ENCODE data around the gene DDA1. TPM values are rescaled to one million over a fixed set of nuclear protein-coding genes. Genes with fewer than 3 reads are reported as not detected.

Gene DDA1
- total RNA-seq = 29.8 and 36.2 TPM in 2 replicates

DNA sequence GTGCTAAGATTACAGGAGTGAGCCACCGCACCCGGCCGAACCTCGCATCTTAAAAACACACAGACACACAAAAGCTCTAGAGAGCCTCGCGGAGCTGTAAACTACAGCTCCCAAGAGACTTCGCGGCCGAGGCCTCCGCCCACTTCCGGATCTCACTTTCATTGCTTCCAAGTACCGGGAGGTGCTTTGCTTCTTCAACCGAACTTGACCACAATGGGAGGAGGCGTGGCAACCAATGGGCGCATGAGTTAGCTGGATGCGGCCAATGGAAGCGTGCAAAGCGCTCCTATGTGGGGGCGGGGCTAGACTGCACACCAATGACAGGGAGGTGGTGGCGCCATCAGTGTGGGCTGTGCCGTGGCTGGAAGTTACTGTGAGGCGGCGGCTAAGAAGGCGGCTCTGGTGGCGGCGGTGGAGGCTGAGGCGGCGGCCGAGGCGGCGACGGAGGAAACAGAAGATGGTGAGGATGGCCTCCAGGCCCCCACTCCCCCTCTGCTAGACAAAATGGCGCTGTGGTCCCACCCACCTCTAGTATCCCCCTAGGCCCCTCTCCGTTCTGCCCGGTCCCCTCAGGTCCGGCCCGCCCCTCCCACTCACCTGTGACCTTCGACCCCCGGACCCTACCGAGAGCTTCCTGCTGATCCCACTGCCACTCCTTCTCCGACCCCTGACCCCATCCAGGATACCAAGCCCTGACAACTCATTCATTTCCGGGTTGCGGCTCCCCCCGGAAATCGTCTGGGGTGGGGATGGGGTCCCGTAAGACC is at the start of gene DDA1:
Gene DDA1 (plus strand): TSS at position 366 of the 767 bp plus-strand sequence. CDS start 92 bp downstream, at position 458.

DNA sequence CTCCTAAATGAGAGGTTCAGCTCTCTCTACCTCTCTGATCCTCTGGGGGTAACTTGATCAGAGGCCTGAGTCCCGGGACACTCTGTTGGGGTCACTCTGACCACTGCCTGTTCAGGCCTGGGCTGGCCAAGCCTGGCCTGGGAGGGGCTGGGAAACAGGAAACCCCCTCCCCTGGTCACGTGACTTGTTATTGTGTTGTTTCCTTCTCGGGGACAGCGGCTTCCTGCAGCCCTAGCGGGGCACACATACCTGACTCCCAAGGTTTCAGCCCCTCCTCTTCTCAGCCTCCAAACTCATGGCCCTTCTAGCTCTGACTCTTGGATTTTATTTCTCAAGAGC is 44.8 kb upstream of the DDA1 start, which contains the start of gene USHBP1:
Gene USHBP1 (minus strand): TSS at position 105 of the 339 bp plus-strand sequence. CDS start 446 bp downstream, outside the sequence.

DNA sequence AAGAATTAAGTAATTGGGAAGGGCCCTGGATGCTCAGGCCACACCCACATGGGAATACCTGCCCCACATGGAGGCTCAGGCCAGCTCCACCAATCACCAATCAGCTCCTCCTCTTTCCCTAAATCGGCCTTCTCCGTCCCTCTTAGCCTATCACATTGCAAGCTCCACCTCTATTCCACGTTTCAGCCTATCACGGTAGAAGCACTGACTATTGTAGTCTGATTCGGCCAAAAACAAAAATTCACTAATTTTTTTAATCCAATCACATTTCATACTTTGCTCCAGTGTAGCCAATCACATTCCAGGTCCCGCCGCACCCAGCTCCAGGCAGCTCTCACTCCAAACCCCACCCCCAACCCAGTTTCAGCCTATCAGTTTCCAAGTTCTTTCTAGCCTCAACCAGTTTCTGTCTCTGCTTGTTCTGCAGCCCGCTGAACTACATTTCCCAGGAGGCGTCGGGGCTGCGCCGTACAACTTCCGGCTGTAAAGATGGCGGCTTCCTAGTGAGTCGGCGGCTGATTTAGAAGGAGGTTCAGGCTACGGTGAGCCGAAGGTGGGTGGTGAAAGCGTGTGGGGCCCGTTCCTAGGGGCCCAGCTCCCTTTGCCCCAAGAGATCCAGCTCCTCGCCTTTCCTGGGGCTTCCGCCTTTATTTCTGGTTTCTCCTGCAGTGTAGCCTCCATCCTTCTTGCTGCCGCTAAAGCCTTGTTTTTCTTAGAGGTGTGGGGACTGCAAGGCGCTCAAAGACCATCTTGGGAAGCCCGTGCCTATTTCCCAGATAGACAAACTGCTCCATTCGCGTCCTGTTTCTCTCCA is 42.2 kb upstream of the DDA1 start, which contains the start of gene BABAM1:
Gene BABAM1 (plus strand): TSS at position 469 of the 814 bp plus-strand sequence. CDS start 1,364 bp downstream, outside the sequence.

DNA sequence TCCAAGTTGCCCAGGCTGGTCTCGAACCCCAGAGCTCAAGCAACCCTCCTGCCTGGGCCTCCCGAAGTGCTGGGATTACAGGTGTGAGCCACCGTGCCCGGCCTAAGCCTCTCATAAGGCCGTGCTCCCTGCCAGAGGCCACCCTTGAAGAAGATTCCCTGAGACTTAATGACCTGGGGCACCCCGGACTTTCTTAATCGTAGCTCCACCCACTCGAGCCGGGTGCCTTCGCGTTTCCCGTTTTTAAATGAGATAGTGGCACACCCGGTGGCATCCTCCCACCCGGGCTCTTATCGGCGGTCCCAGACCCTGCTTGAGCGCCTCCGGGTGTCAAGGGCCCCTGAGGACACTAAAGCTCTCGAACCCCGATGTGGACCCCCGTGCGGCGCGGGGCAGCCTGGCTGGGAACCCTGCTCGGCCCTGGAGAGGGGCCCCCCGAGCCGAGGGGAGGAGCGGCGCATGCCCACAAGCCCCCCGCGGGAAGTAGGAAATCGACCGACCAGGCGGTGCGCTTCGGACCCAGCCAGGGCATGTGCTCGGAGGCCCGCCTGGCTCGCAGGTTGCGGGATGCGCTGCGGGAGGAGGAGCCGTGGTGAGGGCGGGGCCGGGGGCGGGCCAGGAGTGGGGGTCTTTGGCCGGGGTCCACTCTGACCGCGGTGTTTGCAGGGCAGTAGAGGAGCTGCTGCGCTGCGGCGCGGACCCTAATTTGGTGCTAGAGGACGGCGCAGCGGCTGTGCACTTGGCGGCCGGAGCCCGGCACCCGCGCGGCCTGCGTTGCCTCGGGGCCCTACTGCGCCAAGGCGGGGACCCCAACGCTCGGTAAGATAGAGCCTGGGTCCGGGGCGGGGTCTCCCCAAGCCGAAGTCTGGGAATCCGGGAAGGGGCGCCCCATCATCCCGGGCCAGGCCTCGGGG is 27.7 kb upstream of the DDA1 start, which contains the start of gene ANKLE1:
Gene ANKLE1 (plus strand): TSS at position 511 of the 914 bp plus-strand sequence. CDS start 20 bp downstream, at position 531.

DNA sequence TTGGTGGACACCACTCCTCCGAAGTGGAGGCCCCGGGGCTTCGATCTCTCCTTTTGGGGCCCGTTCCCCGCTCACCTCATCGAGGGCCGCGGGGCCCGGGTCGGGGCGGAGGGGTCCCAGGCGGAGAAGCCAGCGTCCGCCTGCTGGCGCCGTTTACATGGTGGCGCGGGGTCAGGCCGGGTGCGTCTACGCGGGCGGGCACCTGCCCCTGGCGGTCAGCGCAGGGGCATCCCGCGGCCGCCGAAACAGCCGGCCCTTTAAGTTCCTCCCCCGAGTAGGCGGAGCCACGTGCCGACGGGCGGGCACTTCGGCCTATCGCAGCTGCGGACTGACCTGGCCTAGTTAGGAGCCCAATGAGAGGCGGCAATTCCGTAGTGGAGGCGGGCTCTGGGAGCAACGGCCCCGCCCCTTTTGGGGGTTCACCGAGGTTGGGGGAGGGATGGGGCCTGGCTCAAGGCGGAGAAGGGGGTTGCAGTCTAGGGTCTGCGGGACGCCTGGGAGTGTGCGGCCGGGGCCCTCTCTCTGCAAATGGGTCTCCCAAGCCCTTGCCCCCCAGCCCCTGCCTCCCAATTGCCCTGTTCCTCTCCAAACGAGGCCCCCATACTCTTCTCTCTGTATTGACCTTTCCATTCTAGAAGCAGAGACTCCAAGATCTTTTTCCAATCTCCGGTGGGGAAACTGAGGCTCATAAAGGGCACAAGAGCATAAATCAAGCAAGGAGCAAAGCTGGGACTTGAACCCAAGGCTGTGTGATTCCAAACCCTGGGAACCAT is 6.0 kb upstream of the DDA1 start, which contains the start of gene ABHD8:
Gene ABHD8 (minus strand): TSS at position 259 of the 773 bp plus-strand sequence. CDS start 1,809 bp downstream, outside the sequence.

DNA sequence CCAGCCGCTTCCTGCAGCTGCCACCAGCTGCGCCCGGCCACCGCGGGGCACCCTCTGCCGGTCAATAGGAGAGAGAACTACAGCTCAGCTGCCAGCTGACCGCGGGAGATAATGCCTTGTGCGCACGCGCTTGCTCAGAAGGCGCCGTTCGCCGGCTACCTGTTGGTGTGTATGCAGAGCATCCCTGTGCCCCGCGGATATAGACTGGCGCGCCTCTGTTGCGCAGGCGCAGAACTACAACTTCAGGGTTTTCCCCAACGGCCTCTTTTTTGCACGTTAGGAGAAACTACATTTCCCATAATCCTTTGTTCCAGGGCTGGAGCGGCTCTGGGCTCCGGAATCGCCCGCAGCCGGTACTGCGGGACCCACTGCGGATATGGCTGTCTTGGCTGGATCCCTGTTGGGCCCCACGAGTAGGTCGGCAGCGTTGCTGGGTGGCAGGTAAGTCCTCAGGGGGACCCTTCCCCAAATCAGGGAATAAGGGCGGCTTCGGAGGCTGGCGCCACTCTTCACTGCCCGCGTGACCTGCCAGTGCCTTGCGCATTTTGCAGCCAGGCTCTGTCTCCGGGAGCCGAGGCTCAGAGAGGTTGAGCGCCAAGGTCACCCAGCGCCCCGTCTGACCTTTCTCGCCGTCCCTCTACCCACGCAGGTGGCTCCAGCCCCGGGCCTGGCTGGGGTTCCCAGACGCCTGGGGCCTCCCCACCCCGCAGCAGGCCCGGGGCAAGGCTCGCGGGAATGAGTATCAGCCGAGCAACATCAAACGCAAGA is 3.7 kb upstream of the DDA1 start, which contains the start of gene MRPL34:
Gene MRPL34 (plus strand): TSS at position 356 of the 768 bp plus-strand sequence. CDS start 21 bp downstream, at position 377.

DNA sequence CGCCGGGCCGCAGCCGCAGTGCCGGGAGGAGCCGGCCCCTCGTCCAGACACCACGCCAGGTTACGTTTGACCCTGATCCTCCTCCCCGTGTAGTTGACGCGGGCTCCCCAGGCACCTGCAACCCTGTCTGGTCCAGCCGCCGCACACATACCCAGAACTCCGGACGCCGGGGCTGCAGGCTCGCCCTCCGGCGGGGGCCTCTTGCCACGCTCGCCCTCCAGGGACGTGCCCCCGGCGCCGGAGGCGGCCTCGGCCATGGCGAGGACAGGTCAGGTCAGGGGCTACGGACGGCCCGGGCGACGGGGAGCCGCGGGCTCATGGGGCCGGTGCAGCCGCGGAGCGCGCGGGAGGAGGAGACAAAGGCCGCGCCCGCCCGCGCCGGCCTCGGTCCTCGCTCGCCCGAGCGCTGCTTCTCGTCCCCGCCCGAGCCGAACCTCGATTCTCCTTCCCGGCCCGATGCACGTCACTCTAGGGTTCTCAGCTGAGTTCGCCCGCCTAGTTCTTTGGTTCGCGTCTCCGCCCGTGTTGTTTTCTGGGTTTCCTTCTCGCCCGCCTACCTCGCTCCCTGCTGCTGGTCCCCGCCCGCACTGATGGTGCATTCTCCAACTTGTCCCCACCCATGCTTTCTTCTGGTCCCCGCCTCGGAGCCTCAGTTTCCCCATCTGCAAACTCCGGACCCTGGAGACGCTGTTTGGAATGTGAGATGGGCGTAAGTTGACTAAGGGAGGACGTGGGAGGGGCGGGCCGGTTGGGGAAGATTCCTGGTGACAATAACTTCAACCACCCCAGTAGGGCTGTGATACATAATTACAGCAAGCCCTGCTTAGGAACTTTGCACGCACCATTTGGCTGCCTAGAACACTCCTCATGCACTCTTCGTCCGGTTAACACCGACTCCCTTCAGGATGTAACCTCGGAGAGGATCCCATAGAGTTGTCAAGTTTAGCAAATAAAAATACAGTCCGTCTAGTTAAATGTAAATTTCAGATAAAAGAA is 25.3 kb downstream of the DDA1 start, which contains the start of gene ANO8:
Gene ANO8 (minus strand): TSS at position 442 of the 996 bp plus-strand sequence. CDS start 185 bp downstream, at position 257.

DNA sequence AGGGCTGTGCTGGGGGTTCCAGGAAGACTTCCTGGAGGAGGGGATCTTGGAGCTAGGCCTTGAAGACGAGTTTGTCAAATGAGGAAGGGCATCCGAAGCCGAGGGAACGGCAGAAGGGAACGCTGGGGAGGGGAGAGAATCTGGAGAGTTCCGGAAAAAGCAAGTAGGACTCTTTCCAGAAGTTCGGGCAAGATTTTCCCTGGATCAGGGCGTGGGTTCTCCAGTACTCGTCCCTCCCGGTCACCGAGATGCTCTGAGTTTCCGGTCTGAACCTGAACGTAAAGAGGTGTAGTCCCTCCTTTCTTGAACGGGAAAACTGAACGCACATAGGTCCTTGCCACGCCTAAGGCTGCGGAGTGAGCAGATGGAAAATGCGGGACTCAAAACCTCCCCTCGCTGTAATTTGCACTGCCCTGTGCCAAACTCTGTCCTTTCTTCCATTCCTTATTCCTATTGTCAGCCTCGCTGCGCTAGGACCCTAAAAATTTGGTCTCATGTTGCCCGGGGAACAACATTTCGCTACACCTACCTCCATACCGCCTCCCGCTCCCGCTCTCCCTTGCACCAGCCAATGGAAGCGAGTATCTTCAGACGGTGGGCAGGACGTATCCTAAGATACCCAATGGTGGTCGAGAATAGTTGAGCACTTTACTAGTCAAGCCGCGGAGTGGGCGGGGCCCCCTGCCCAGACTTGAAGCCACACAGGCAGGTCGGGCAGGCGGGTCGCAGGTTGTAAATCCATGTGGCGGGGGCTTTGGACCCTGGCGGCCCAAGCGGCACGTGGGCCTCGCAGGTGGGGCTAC is 27.7 kb downstream of the DDA1 start, which contains the start of gene GTPBP3:
Gene GTPBP3 (plus strand): TSS at position 682 of the 803 bp plus-strand sequence. CDS start 59 bp downstream, at position 741.

Other genes starting within 250 kb of the DDA1 start
- gene HAUS8, start 234.1 kb upstream of the DDA1 start, total RNA-seq = 1.2 and 1.8 TPM in 2 replicates
- 71.8 and 85.1 TPM in 2 replicates for gene MYO9B, start 233.8 kb upstream of the DDA1 start, total RNA-seq
- 14.5 and 17.8 TPM in 2 replicates for gene USE1, start 94.2 kb upstream of the DDA1 start, total RNA-seq
- gene OCEL1, start 83.3 kb upstream of the DDA1 start, total RNA-seq = 2.7 and 5.0 TPM in 2 replicates
- gene NR2F6, start 63.6 kb upstream of the DDA1 start, total RNA-seq = 41.2 and 59.3 TPM in 2 replicates
- gene USHBP1, start 44.8 kb upstream of the DDA1 start, total RNA-seq = 0.07 TPM in 1 of 2 replicates, not detected in the other
- gene BABAM1, start 42.1 kb upstream of the DDA1 start, total RNA-seq = 61.7 and 68.7 TPM in 2 replicates
- gene ANKLE1, start 27.7 kb upstream of the DDA1 start, total RNA-seq = 0.40 and 0.52 TPM in 2 replicates
- gene ABHD8, start 6.1 kb upstream of the DDA1 start, total RNA-seq = 13.8 and 14.9 TPM in 2 replicates
- gene MRPL34, start 3.7 kb upstream of the DDA1 start, total RNA-seq = 31.6 and 31.7 TPM in 2 replicates
- 7.8 and 8.8 TPM in 2 replicates for gene ANO8, start 25.3 kb downstream of the DDA1 start, total RNA-seq
- 12.6 and 19.0 TPM in 2 replicates for gene GTPBP3, start 28.0 kb downstream of the DDA1 start, total RNA-seq
- 0.20 and 0.33 TPM in 2 replicates for gene PLVAP, start 67.8 kb downstream of the DDA1 start, total RNA-seq
- gene CCDC194, start 84.6 kb downstream of the DDA1 start, total RNA-seq = 0.26 TPM in 1 of 2 replicates, not detected in the other
- gene BST2, start 96.1 kb downstream of the DDA1 start, total RNA-seq = 7.3 and 63.1 TPM in 2 replicates
- 30.5 and 36.6 TPM in 2 replicates for gene MVB12A, start 110.5 kb downstream of the DDA1 start, total RNA-seq
- 0.20 and 0.23 TPM in 2 replicates for gene TMEM221, start 139.1 kb downstream of the DDA1 start, total RNA-seq
- gene NXNL1, start 151.4 kb downstream of the DDA1 start, total RNA-seq = not detected in 2 replicates
- gene SLC27A1, start 161.0 kb downstream of the DDA1 start, total RNA-seq = 36.1 and 44.5 TPM in 2 replicates
- gene PGLS, start 202.1 kb downstream of the DDA1 start, total RNA-seq = 48.4 and 65.4 TPM in 2 replicates
- gene COLGALT1, start 246.1 kb downstream of the DDA1 start, total RNA-seq = 123 and 160 TPM in 2 replicates